Measurements from ENCODE around the gene COL7A1.
A peak's percentile ranks its signal among the peaks of the same experiment; 100 is the strongest.

COL7A1 gene

DNA sequence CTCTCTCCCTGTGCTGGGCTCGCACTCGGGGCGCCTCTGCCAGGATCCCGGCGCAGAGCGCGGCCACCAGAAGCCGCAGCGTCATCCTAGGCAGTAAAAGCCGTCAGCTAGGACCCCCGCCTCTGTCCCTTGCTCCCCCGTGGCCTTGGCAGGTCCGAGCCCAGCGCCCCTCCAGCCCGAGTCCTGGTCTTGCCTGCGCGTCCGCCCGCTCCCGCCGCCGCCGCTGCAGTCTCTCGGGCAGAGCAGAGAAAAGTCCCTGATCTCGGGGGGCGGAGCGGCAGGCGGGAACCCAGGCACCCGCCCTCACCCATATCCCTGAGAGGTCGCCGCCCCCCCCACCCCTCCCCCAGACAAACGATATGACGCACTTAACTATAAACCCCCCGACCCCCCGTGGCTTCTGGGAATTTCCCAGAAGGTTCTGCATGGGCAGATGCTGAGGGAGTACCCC is at the start of gene COL7A1:
Gene COL7A1 (minus strand): TSS at position 255 of the 451 bp plus-strand sequence. CDS start 170 bp downstream, at position 85.
- no peak for DNase-seq (ENCODE audit: low spot score)

GRCh38 chr3:48642605-48643004 is 47.5 kb upstream of the COL7A1 start:
- no peak for DNase-seq (ENCODE audit: low spot score)

DNA sequence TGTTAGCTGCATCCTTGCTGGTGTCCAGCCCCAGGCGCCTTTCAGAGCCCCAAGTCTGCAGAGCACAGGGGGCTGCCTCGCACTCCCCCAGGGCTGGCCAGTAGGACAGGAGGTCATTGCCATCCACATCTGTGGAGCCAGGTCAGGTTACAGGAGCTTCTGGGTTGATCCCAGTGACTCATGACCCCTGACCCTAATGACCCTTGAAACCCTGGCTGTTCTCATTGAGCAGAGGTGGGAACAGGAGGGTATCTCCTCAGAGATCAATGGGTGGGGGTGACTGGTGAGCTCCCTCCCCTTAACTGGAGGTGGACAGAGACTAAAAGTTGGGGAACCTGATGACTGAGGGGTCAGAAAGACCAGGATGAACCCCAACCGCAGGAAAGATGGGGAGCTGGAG is 46.3 kb upstream of the COL7A1 start:
- no peak for DNase-seq (ENCODE audit: low spot score)

DNA sequence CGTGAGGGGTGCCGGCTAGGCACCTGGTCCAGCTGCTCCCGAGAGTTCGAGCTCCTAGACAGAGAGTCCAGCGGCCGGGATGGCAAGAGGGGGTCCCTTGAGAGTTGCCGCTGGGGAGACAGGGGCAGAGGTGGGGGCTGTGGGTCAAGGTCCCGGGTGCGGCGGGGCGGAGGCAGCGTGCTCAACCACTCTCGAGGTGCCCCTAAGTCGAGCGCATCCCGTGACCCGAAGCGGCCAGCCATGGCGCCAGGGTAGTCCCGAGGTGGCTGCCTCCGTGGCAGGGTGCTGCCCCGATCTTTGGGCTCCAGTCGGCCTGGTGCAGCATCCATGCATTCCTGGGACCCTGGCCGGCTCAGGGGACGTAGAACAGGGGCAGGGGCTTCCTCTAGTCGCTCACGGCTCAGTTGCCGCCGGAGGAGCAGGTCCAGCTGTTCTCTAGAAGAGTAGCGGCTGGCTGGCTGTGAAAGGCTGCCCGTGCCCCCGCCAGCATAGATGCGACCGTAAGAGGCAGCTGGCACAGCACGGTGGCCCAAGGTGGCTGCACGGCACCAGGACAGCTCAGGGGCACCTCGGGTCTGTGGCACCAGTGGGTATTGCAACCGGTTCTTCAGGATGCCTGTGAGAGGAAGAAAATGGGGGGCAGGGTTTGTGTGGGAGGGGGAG is 44.9 kb upstream of the COL7A1 start:
- DNase-seq (ENCODE audit: low spot score): no peak

DNA sequence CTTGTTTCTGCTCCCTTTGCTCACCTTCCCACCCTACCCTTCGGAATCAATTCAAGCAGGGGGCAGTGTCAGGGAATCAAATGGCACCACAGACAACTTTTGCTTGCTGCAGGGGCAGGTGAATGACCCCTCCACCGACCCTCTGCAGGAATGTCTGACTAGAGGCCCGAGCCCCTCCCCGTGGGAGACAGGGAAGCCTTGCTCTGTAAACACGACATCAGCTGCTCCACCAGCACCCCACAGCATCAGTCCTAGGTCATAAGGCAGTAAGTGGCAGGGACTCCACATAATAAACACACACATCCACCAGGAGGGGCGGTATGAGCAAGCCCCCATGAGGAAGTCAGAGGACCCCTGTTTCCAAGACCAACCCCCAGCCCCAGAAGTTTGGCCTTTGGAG is 42.2 kb upstream of the COL7A1 start:
- no peak for DNase-seq (ENCODE audit: low spot score)

DNA sequence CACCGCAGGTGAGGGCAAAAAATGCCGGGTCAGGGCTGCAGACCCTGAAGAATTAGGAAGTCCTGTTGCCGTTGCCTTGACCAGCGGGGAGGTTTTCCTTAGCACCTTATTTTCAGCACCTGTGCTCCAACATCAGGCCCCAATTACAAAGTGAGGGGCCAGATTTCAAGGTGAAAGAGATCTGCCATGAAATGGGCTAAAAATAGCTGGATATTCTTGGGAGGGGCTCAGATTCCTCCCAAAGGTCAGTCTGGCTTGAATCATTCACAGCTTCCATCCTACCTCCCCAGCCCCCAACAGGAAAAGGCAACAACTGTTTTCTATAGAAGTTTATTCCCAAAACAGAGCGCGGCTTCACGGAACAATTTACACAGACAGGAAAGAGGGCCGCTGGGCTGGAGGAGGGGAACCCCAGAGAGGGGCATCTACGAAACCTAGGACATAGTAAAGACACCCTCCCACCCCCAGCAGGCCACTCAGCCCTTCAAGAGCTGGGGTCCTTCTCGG is 41.1 kb upstream of the COL7A1 start:
- no peak for DNase-seq (ENCODE audit: low spot score)

DNA sequence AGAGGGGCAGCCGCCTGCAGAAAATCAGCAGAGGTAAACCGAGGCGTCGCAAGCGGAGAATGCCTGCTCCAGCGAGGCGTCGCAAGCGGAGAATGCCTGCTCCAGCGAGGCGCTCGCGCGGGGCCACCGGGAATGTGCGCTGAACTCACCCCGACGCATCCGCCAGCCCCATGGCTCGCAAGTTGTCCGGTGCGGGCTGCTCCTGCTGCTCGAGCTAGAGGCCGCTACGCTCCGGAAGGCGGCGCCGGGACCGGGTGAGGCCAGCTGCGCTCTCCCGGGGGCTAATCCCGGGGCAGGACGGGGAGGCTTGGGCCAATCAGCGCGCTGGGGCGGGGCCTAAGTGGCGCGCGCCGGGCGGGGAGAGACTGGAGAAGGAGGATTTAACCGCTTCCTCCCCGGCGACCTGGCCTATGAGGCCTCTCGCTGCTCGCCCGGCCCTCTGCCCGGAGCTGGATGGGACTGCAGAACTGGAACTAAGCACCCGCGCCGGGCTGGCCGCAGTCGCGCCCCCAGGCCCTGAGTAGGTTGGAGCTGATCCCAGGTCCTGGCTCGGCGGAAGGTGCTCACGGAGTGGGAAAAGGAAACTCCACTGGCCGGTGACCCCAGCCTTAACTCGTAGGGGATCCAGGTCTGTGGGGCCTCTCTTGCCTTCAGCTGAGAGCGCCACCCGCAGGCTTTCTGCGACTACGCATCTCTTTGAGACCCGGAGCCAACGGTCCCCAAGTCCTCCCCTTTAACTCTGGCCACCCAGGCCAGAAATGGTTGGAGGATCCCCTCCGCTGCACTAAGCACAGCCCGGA is 40.3 kb upstream of the COL7A1 start, which contains the start of gene SLC26A6:
Gene SLC26A6 (minus strand): TSS at position 240 of the 800 bp plus-strand sequence. CDS start 68 bp downstream, at position 172.
- peak; percentile 100 for DNase-seq (ENCODE audit: low spot score)

DNA sequence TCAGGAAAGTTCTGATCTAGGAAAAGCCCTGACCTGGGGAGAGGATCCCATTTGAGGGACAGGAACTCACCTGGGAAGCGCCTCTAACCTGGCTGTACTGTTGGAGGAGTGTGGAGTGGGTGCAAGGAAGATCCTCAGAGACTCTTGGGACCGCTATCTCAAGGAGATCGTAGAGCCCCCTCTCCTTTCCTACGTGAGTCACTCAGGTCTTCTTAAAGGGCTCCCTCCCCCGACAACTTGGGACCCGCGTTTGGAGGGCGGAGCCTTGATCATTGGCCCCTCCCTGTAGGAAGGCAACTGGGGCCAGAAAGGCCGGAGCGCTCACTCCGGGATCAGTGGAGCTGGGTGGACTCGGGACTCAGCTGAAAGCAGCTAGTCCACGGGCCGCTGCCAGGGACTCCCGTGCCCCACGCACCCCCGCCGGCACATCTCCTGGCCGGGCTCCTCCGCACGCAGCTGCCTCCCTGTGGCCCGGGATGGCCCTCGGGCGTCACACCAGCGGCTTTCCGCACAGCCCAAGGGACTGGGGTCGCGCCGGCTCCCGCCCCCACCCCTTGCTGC is 39.6 kb upstream of the COL7A1 start:
- peak; percentile 90 for DNase-seq (ENCODE audit: low spot score)

- no peak for DNase-seq (ENCODE audit: low spot score)
Observed at GRCh38 chr3:48633743-48634142, 38.6 kb upstream of the COL7A1 start.

- DNase-seq (ENCODE audit: low spot score): no peak
Observed at GRCh38 chr3:48633256-48633655, 38.1 kb upstream of the COL7A1 start.

GRCh38 chr3:48631516-48632448 is 36.7 kb upstream of the COL7A1 start:
- no peak for DNase-seq (ENCODE audit: low spot score)

DNA sequence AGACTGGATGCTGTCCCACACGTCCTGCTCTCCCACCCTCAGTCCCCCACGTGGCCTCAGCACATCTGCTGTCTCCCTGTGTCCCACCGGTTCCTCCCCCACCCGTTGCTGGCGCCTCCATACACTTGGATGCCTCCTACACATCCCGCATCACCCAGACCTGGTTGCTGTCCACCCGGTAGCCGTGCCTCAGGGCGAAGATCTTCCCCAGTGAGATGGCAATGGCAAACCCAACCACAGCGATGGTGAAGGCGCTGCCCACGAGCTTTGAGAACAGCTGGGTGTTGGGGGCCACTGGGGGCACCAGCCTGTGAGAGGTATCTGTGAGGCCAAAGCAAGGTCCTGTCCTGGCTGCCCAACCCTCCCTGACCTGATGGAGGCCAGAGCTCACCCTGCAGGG is 35.7 kb upstream of the COL7A1 start:
- DNase-seq (ENCODE audit: low spot score): no peak

DNA sequence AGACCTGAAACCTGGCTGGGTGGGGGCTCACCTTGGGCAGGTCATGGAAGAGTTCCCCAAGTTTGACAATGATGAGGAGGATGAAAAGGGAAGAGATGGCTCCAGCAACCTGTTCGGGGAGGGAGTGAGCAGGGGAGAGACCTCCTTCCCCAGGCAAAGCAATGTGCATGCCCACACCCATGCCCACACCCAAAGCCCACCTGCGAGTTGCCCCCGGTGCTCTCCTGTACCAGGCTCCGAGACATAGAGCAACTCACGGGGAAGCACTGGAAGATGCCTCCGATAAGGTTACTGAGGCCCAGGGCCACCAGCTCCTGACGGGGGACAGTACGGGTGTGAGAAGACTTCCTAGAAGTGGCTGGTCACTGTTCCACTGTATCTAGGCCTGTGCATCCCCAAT is 35.3 kb upstream of the COL7A1 start:
- DNase-seq (ENCODE audit: low spot score): no peak

DNA sequence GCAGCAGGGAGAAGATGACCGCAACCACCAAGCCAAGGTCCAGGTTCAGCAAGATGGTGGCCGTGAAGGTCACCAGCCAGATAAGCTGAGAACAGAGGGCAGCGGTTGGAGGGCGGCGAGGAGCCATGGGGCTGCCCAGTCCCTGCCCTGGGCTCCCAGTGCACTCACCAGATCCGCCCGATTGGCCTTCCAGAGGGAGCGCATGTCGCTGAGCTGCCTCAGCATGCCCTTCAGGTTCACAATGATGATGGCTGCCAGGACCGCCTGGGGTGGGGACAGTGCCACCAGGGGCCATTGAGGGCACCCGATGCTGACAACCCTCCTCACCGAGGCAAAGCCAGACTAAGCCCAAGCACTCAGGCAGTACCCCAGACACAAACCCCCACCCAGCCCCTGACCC is 34.8 kb upstream of the COL7A1 start:
- DNase-seq (ENCODE audit: low spot score): no peak

DNA sequence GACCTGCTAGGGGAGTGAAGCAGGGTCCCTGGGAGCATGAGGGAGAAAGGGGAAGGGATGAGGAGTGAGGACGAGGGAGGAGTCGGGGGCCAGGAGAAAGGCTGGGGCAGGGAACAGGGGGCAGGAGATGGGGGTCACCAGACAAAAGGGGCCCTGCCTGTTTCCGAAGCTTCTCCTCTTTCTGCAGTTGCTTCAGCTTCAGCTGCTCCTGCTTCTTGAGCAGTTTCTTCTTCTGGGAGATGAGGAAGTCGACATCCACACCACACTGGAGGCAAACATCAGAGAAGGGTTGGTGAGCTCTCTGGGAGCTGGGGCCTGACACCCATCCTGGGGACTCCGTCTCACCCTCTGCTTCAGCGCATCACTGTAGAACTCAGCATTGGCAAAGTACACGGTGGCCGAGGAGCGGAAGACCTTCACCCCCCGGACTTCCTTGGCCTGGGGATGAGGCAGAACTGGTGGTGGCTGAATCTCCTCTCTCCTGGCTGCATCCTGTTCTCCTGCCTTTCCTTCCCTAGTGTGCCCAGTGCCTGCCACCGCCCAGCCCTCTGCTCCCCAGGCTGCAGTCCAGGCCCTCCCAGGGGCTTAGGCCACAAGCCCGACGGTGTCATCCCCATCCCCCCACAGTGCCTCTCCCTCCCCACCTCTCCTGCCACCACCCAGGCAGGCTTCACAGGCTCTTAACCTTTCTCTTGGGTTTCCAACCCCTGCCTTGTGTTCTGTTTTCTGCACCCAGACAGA is 33.3 kb upstream of the COL7A1 start:
- DNase-seq (ENCODE audit: low spot score): no peak

- no peak for DNase-seq (ENCODE audit: low spot score)
Observed at GRCh38 chr3:48625600-48625999, 30.5 kb upstream of the COL7A1 start.

DNA sequence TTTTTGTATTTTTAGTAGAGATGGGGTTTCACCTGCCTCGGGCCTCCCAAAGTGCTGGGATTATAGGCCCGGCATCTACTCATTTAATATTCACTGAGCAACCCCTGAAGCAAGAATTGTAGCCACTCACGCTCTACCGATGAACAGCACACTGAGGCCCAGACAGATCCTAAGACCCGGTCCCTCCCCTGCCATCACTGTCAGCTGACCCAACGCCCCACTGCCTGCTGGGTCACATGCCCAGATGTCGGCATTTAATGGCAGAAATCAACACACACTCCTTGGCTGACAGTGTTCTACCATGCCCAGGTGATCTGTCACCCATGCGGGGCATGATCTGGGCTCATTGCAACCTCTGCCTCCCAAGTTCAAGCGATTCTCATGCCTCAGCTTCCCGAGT is 29.6 kb upstream of the COL7A1 start:
- no peak for DNase-seq (ENCODE audit: low spot score)

DNA sequence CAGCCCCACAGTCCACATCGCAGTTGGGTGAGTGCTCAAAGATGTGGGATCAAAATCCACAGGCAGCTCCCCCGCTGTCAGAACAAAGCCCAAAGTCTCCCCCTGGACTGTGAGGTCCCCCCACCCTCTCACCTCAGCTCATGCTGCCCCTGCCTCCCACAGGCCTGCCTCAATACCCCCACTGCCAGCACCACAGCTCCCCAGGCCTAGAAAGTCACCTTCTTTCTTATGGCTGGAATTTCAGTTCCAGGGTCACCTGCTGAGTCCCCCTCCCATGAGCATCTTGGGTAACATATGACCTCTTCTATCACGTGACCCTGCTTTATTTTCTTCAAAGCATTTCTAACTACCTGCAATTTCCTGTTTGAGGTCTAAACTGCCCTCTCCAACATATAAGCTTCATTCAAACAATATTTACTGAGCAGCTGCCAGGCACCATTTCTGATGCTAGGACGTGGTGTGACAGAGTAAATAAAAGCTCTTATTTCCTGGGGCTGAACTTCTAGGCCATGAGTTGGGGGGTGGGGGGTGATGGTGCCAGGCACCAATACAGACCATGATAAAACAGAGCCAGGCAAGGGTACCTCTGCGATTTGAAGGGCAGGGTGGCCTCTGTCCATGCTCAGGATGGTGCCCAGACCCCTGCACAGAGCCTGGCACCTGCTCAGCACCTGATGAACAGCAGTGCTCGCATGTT is 28.9 kb upstream of the COL7A1 start:
- DNase-seq (ENCODE audit: low spot score): no peak

GRCh38 chr3:48621461-48621869 is 26.3 kb upstream of the COL7A1 start, which contains the start of gene TMEM89:
Gene TMEM89, minus strand, starts transcription at chr3:48621769. Its CDS starts 13 bp downstream, at chr3:48621756.
- DNase-seq (ENCODE audit: low spot score): no peak
